Liver (tissue), 3 donors: Measurements from ENCODE around the gene TMEM44.

Experiments used
- ATF3 ChIP-seq: IDR thresholded peaks from 2 replicates; pipeline ENCODE4 v1.6.1; 2016; ENCODE audit warnings: antibody characterized with exemption
- CTCF ChIP-seq: fragments of 150-350 bp; IDR thresholded peaks from 2 replicates; pipeline ENCODE4 v1.5.1; 2017; ENCODE audit warnings: improper control_type of control experiment, low read depth, low read length; ENCODE audit not compliant: missing input control
- FOXA1 ChIP-seq: IDR thresholded peaks from 2 replicates; pipeline ENCODE4 v1.6.1; 2016; ENCODE audit warnings: antibody characterized with exemption
- HNF4G ChIP-seq: IDR thresholded peaks from 2 replicates; pipeline ENCODE4 v1.6.1; 2016; ENCODE audit warnings: antibody characterized with exemption
- JUND ChIP-seq, 2 donors: IDR thresholded peaks; 2 replicates each; pipeline ENCODE4 v1.6.1; 2016; ENCODE audit warnings: antibody characterized with exemption in 2 of 2
- MAX ChIP-seq: IDR thresholded peaks from 2 replicates; pipeline ENCODE4 v1.6.1; 2016; ENCODE audit warnings: antibody characterized with exemption
- RAD21 ChIP-seq, 2 donors: IDR thresholded peaks; 2 replicates each; pipeline ENCODE4 v1.6.1; 2016; ENCODE audit warnings: antibody characterized with exemption in 2 of 2, mild to moderate bottlenecking in 2 of 2
- REST ChIP-seq: IDR thresholded peaks from 2 replicates; pipeline ENCODE4 v1.6.1; 2016; ENCODE audit warnings: antibody characterized with exemption, mild to moderate bottlenecking
- SP1 ChIP-seq: IDR thresholded peaks from 2 replicates; pipeline ENCODE4 v1.6.1; 2018; ENCODE audit warnings: antibody characterized with exemption, mild to moderate bottlenecking
- TAF1 ChIP-seq: conservative IDR thresholded peaks from 2 replicates; pipeline ENCODE4 v1.6.1; 2016; ENCODE audit warnings: antibody characterized with exemption, mild to moderate bottlenecking
- YY1 ChIP-seq: IDR thresholded peaks from 2 replicates; pipeline ENCODE4 v1.6.1; 2016; ENCODE audit warnings: antibody characterized with exemption, mild to moderate bottlenecking
- ZBTB33 ChIP-seq: IDR thresholded peaks from 2 replicates; pipeline ENCODE4 v1.6.1; 2016; ENCODE audit warnings: antibody characterized with exemption
- donor health status: healthy.
- donor health status: healthy.

GRCh38 chr3:194682694-194683310 lies 49.6 kb upstream of the TMEM44 start:
- no peak for TF ChIP-seq REST
- TF ChIP-seq YY1: no peak
- peak; percentile 92 for TF ChIP-seq CTCF
- TF ChIP-seq JUND (IDR thresholded peaks at IDR 0.05): no peak
- no peak for TF ChIP-seq ZBTB33
- TF ChIP-seq MAX: no peak
- no peak for TF ChIP-seq TAF1
- TF ChIP-seq HNF4G: no peak
- TF ChIP-seq RAD21 (IDR thresholded peaks at IDR 0.05): peak; percentile 96 to 99
- no peak for TF ChIP-seq FOXA1
- no peak for TF ChIP-seq ATF3
- TF ChIP-seq SP1: peak; percentile 20
